Right renal cortex interstitium (tissue), 3 donors: ENCODE data around the gene G3BP1. TPM values are rescaled to one million over a fixed set of nuclear protein-coding genes. Genes with fewer than 3 reads are reported as not detected.
"Not testable (repeated sequence)": the region's sequence is repeated elsewhere in the genome, so short reads cannot be mapped to it uniquely, and the experiment has no call there.

ENCODE experiments used
- DNase-seq, 3 donors: peaks; one replicate each; pipeline ENCODE4 v3.0.0-alpha.2; 2013; ENCODE audit warnings: low read depth in 3 of 3, low spot score in 2 of 3
- polyA plus RNA-seq, 3 donors: library from polyadenylated mRNA; unstranded; fragments of 120-200 nt; gene quantifications; one replicate each; pipeline ENCODE4 v1.2.1, GENCODE V29; 2013; ENCODE audit not compliant: insufficient read length in 3 of 3

Gene G3BP1
- polyA plus RNA-seq, 3 donors: 170 to 187 (median 185) TPM

DNA sequence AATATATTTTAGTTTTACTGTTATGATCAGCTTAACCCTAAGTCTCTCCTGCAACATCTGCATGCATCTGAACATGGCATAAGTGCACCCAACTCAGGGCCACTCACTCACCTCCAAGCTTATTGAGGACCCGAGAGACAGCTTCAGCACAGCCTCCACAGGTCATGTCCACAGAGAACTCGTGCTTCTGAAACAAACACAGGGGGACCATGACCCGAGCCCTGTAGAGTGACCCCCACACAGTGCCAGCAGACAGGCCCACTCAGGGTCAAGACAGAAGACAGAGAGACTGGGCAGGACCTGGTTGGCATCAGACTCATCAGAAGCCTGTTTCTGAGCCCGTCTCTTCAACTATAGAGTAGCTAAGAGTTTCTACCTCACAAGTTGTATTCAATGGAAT, 20.2 kb upstream of the G3BP1 start:
- DNase-seq: no peak

DNA sequence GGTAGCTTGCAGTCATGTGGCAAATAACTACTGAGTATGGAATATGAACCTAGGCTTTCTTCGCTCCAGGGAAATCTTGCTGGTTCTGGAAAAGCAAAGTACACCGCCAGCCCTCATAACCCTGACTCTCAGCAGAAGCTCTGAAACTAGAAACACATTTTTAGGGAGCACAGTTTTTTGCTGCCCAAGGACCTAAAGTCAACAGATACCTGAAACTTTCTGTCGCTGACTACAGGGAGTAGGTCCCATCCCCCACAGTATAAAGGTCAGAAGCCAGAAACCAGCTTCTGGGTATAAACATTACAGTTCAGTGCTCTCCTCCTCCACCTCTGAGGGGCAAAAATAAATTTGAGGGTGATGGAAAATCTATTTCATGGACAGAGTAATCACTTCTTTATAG, 16.4 kb upstream of the G3BP1 start:
- no peak for DNase-seq

DNA sequence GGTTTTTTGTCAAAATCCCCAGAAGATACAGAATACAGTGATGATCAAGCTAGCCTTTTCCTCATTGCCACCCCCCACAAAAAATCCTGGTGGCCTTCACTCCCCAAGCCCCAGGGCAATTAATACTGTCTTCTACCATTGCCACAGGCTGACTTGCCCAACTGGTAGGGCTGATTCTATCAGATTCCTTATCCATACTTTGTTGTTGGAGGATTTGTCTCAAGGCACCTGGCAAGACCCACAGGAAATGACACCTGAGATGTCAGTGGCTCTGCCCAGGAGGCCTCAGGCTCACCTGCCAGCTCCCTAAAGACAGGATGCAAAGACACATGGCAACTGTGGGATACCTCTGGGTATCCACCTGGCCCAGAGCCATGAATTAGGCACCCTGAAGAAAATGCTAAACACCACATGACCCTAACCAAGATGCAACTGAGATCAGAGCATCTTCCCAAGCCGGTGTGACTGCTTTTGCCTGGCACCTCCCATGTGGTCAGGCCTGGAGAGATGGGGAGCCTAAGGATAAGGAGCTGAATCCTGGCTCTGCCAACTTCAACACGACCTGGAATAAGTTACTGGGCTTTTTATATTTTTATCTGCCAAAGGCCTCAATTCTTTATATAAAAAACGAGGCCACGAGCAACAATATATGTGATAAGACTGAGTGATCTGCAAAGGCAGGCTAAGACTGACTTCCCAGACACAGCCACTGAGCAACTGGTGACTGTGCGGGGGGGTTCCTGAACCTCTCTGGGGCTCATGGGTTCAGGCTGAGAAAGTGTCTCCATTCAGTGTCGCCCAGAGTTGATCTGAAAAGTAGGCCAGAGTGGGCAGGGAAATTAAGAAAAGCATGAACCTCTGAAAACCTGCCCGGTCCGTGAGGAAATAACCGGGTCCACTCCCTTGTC, 14.3 kb upstream of the G3BP1 start:
- no peak for DNase-seq

DNA sequence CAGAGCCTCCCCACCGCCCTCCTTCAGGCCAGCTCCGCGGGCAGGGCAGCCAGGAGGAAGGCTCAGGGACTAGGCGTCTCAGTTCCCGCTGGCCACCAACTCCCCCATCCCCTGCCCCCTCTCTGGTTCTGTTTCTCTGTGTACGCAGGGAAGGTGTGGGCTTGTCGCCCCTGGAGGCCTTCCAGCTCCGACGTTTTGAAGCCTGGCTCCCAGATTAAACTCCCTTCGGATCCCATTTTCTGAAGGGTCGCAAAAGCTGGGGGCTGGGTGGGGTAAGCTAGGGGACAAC, 13.7 kb upstream of the G3BP1 start:
- DNase-seq: no peak

DNA sequence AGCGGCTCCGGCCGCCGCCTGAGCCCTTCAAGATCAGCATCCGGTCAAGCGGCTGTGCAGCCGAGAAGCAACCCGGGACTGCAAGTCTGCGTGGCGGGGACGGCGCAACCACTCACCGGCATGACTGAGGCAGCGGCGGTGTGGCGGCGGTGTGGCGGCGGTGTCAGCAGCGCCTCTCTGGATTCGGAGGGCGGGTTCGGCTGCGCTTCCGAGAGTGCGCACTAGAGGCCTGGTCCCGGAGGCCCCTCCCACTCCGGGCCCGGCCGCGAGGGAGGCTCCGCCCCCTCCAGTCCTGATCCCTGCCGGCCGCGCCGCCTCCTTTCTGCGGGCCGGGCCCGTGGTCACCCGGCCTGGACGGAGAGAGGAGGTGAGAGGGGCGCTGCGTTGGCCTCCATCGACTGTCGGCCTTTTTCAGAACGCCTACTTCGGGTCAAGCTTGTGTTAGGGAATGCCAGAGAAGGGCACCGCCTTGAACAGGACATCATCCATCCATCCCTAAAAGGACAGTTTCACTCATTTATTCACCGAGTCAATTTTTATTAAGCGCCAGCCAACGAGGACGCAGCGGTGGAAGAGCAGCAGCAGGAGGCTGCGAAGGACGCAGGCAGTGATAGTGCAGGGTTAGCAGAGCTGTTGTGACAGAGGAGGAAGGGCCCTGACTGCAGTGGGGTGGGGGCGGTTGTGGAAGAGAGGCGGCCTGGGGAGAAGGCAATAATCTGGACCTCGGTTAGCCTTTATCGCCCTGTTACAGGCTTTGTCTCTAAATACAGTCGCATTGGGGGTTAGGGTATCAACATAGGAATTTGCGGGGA, 13.1 kb upstream of the G3BP1 start, which contains the start of gene ATOX1:
TSS of gene ATOX1 (minus strand) at position 202 of the 812 bp plus-strand sequence. CDS start at position 122, 80 bp downstream.
- DNase-seq: peak in 2 of 3 donors; percentile 73 to 84

DNA sequence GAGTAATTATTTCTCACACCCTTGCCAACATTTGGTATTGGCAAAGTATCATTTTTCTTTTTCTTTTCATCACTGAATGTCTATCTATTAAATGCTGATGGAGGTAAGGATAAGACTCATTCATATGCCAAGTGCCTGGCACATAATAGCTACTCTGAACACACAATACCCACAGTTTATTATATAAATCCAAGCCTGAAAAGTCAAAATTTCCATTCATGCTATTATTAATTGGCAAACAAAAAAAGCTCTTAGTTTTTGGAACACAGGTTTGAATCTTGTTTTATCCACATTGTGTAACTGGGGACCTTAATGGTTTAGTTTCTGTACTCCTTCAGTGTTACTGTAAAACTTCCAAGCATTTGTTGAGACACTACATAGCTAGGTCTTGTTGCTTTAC, 7.0 kb upstream of the G3BP1 start:
- DNase-seq: no peak

DNA sequence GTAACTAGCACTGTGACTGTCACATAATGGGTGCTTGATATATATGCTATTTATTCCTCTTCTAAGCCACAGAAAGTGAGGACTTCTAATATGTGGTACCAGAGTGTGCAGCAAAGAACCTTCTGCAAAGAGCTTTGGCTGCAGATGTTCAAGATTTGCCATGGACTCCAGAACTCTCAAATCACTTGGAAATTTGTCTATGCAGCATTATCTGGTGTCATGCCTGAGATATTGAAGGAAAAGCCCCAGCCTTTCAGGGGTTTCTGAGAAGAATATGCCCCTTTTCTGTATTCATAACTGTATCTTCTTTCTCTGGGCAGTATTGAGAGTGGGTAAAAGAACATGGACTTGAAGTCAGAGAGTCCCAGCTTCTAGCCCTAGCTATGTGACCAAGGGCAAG, 4.8 kb upstream of the G3BP1 start:
- DNase-seq: no peak

DNA sequence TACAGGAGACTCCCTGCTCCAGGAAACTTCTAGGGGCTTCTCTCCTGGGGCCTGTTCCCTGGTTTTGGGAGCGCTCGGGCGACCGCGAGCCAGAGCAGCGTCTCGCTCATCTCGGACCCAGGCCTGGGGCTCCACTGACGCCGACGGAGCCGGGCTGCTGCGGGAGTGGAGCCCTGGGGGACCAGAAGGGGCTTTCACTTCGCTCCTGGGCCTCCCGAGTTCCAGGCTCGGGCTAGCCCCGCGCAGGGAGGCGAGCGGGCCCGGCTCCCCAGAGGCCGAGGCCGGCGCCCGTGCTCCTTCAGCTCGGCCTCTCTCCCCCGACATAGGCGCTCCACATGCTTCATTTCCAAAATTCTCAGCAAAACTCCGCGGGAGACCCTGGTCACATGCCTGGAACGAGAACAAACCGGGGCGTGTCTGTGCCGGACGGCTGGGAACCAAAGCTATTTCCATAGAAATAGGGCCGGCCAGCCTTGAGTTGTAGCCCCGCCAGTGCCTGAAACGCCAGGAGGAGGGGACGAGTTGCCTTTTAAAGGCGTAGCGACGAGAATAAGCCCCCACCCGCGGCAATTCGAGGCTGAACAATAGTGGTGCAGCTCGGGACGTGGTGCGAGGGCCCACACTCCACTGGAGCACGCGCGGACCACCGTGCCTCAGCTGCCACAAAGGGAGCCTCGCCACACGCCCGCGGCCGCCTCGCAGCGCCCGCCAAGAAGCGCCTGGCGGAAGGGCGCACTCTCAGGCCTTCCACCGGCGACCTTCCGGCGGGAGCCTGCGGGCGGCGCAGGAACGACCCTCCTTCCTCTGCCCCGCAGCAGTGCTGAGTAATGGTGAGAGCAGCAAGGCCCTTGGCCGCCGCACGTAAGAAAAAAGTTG, 1.1 kb upstream of the G3BP1 start:
- DNase-seq: peak in 1 of 3 donors; percentile 72

DNA sequence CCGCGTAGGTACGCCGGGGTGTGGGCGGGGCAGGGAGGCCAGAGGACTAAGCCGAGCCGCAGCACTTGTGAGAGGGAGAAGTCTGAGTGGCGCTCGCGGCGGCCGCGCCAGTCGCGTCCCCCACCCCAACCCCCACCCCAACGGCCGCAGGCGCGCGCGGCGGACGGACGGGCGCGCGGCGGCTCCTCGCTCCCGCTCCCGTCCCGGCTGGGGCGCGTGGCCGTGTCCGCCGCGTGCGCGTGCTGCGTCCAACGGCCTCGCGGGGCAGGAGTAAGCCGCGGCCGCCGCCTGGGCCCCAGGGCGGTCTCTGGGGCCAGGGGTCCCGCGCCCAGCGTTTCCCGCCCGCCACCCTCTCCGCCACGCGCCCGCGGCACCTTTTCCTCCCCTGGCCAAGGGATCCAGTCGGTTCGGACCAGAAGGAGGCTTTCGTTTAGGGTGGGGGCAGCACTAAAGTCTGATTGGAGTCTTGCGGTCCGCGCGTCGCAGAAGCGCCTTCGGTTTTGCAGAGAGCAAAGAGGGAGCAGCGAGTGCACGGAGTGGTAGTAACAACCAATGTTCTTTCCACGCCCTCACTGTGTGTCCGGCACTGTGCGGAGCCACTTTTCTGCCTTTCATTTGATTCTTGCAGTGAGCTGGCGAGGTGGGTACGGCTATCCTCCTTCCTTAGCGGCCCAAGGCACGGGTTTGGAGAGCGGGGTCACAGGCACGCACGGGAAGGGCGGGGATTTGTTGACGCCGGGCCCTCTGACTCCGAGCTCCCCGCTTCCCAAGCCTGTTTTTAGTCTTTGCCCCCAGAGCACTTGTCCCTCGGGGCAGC, 483 bp downstream of the G3BP1 start:
- DNase-seq: peak in 1 of 3 donors; percentile 27

DNA sequence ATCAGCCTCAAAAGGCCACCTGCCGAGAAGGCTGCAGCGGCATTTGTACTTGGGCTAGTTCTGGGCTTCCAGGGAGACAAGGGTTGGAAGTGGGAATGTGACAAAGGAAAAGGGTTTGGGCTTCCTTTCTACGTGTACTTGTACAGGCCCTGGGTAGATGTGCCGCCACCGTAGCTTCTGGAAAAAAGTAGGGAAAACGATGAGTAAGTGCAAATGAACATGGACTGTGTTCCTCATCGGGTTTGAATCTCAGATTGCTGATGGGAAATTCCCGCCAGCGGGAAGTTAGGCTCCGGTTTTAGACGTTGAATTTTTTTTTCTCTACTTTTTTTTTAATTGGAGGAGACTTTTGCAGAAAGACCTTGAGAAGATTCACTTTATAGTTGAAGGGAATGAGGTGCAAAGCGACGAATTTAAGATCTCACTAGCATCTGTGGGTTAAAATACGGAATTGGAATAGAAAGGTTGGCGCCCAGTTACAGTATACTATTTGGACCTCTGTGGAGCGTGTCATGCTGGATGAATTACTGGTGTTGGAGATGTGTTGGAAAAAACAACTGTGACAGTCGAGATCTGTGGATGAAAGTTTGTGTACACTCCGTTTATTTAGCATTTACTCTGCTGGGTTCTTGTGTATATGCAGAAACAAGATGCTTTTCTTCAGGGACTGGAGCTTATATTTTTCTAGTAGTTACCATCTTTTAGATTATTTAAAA, 1.2 kb downstream of the G3BP1 start:
- DNase-seq: peak in 1 of 3 donors; percentile 16

DNA sequence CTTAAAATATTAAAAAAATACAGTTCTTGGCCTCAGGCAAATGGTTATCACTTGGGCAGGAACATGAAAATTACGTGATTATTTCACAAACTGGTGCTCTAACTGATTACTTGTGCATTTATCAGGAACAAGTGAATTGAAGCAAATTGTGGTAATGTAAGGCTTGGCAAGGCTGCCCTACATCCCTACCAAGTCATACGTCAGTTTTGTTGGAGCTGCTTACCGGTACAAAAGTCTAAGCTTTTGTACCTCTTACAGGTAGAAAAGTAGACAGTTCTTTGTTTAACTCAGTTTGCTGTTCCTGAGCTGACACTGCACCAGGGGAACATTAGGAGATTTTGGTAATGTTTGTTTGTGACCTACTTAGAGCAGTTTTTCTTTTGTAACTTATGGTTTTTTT, 2.2 kb downstream of the G3BP1 start:
- DNase-seq: no peak

DNA sequence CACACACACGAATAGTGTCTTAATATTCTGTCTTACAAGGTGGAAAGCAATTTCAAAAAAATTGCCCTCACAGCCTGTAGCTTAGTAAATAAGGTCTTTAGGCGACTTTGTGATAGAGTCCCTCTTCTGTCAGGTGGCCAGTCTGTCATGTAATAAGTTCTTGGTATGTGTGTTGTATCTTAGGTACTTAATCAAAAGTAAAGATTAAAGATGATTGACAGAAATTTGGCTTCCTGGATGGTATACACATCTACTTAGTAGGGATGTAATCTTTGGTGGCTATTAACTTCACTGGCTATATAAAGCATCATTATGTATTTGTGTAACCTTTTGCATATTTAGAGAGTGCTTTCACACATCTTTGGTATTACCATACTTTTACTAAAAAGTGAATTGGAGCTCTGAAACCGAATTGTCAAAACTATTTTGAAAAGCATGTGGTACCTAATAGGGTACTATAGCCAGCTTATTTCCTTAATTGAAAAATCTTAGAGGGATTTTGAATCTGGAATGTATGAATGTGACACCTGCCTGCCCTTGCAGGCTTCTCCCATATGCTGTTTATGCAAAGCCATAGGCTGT, 3.4 kb downstream of the G3BP1 start:
- no peak for DNase-seq

DNA sequence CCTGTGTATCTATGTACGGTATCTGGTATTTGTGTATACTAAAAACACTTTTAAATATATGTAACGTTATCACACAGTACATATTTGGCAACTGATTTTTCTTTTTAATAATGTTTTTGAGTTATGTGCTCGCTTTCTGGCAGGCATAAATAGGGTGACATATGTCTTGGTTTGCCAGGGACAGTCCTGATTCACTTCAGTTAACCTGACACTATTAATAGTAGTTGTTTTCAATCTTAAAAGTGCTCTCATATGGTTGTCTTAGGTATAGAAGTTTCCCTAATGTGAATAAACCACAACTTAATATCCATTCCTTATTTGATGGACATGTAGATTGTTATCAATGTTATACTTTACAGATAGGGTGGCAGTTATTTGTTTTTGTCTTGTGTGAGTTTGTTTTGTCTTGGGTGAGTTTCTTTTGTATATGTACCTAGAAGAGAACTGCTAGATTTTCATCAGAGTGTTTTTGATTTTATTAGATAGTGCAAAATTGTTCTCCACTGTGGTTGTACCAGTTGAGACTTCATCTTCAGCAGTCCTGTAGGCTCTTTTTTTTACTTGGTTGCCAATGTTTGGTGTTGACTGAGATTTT, 7.9 kb downstream of the G3BP1 start:
- DNase-seq: no peak

DNA sequence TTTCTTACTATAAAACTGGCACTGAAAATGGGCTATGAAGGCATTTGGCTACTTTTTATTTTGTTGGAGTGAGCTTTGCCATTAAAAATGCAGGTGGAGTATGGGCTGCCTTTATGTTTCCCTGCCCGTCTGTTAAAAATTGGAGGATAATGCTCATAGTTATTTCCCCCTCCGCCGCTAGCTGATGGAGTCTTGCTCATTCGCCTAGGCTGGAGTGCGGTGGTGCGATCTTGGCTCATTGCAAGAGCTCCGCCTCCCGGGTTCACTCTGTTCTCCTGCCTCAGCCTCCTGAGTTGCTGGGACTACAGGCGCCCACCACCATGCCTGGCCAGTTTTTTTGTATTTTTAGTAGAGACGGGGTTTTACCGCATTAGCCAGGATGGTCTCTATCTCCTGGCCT, 8.6 kb downstream of the G3BP1 start:
- no peak for DNase-seq

DNA sequence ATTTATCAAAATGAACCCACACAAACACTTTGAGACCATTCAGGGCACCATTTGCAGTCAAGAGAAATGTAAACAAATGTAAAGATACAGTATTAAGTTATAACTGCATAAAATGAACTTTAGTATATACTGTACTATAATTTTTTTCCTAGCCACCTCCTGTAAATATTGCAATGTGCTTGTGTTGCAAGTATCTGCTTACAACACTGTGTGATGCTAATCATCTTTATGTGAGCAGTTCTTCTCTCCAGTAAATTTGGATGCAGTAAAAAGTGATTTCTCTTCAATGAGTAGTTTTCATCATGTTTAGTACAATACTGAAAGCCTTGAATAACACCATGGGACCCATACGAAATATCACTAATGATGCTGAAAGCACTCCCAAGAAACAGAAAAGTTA, 9.4 kb downstream of the G3BP1 start:
- no peak for DNase-seq

DNA sequence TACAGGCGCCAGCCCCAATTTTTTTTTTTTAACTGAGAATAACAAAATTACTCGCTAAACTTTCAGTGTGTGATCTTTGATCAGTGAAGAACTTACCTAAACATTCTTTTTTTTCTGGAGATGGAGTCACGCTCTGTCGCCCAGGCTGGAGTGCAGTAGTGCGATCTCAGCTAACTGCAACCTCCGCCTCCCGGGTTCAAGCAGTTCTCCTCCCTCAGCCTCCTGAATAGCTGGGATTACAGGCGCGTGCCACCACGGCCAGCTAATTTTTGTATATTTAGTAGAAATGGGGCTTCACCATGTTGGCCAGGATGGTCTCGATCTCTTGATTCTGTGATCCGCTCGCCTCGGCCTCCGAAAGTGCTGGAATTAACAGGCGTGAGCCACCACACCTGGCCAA, 11.9 kb downstream of the G3BP1 start:
- DNase-seq: not testable (repeated sequence)

DNA sequence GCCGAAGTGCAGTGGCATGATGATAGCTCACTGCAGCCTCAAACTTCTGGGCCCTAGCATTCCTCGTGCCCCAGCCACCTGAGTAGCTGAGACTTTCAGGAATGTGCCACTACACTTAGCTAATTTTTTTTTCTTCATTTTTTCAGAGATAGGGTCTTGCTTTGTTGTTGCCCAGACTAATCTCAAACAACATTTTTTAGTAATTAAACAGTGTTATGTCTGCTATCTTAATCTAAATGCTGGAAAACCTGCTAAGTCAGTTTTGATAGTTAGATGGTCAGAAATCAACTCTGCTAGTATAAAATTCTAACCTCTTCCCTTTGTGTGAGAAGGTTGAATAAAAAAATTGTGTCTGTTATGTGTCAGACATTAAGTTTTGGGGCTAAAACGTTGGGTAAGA, 12.4 kb downstream of the G3BP1 start:
- no peak for DNase-seq

DNA sequence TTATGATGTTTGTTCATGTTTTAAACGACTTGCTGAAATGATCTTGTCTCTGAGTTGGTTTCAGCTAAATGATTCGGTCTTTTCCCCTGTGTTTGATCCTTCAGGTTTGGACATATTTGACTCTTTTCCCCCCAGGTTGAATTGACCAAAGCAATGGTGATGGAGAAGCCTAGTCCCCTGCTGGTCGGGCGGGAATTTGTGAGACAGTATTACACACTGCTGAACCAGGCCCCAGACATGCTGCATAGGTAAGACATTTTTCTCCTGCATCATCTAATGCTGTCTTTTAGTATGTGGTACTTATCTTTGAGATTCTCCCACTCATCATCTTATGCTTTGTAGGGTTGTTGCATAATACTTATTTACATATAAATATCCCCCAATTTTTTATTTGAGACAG, 14.7 kb downstream of the G3BP1 start:
- no peak for DNase-seq

DNA sequence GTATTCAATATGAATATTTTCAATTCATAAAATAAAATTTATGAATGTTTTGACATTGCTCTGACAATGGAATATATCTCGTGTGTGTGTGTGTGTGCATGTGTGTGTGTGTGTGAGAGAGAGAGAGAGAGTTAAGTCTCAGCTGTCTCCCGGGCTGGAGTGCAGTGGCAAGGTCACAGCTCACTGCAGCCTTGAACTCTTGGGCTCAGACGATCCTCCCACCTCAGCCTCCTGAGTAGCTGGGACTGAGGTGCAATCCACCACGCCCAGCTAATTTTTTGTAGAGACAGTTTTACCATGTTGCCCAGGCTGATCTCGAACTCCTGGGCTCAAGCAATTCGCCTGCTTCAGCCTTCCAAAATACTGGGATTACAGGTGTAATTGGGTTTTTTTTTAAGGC, 16.1 kb downstream of the G3BP1 start:
- no peak for DNase-seq
